Measurements from ENCODE around the gene VPS41.

GRCh38 chr7:38890597-38890996 lies 18.4 kb downstream of the VPS41 start:
- TF ChIP-seq SP2 (tag by site-specific recombination; IDR thresholded peaks at IDR 0.05), result no peak
- no peak for TF ChIP-seq SALL2 (tag by site-specific recombination; IDR thresholded peaks at IDR 0.05; ENCODE audit: borderline replicate concordance)
- TF ChIP-seq, protein P1, sequence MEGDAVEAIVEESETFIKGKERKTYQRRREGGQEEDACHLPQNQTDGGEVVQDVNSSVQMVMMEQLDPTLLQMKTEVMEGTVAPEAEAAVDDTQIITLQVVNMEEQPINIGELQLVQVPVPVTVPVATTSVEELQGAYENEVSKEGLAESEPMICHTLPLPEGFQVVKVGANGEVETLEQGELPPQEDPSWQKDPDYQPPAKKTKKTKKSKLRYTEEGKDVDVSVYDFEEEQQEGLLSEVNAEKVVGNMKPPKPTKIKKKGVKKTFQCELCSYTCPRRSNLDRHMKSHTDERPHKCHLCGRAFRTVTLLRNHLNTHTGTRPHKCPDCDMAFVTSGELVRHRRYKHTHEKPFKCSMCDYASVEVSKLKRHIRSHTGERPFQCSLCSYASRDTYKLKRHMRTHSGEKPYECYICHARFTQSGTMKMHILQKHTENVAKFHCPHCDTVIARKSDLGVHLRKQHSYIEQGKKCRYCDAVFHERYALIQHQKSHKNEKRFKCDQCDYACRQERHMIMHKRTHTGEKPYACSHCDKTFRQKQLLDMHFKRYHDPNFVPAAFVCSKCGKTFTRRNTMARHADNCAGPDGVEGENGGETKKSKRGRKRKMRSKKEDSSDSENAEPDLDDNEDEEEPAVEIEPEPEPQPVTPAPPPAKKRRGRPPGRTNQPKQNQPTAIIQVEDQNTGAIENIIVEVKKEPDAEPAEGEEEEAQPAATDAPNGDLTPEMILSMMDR (tag by site-specific recombination; IDR thresholded peaks at IDR 0.05), result no peak
- no peak for TF ChIP-seq ZBTB1 (tag by site-specific recombination; IDR thresholded peaks at IDR 0.05)
- no peak for TF ChIP-seq ZNF692 (tag by site-specific recombination; IDR thresholded peaks at IDR 0.05)
- no peak for TF ChIP-seq ZNF747 (tag by site-specific recombination; IDR thresholded peaks at IDR 0.05)
- TF ChIP-seq ZNF138 (tag by site-specific recombination; IDR thresholded peaks at IDR 0.05; ENCODE audit: borderline replicate concordance), result no peak
- no peak for TF ChIP-seq ZNF514 (tag by site-specific recombination; IDR thresholded peaks at IDR 0.05)
- TF ChIP-seq ZNF549 (tag by site-specific recombination; IDR thresholded peaks at IDR 0.05), result no peak
- TF ChIP-seq ZNF629 (tag by site-specific recombination; IDR thresholded peaks at IDR 0.05), result no peak

Measured in HEK293 (cell line).